ENCODE results near the gene FBXL7. TPM values are rescaled to one million over a fixed set of nuclear protein-coding genes. Genes with fewer than 3 reads are reported as not detected.

The FBXL7 gene
- total and polyA plus RNA-seq, 2 donors (not counting 3 experiments of a cell fraction or from before 2014, with no cell fraction given) = 23.5 to 32.2 TPM

- no peak overlapping the region for H3K4me3 ChIP-seq (replicated peaks in 1 of 3; ENCODE audit: insufficient read depth in 1 of 3, low read depth in 1 of 3, low read length in 3 of 3)
- peaks cover 16% of the 10 kb centered on the region for H3K4me1 ChIP-seq (ENCODE audit: control insufficient read depth, extremely low read depth, insufficient read depth, low read length)
- H2AFZ ChIP-seq (ENCODE audit: low read depth, low read length) = no peak overlapping the region
- no peak overlapping the region for H3K9ac ChIP-seq (replicated peaks; ENCODE audit: extremely low read depth, insufficient read depth, low read length)
- FAIRE-seq (no peak), DNase-seq (ENCODE audit: low read depth, low spot score) (no peak)
- CTCF ChIA-PET = no interaction called here
- no peaks in the 10 kb centered on the region for H4K20me1 ChIP-seq (replicated peaks; ENCODE audit: control insufficient read depth, extremely low read depth, insufficient read depth, low read length)
- H3K9me3 ChIP-seq (replicated peaks; ENCODE audit: control insufficient read depth, insufficient read depth, low read length) = no peaks in the 10 kb centered on the region
- TF ChIP-seq CTCF (IDR thresholded peaks at IDR 0.05; ENCODE audit: extremely low read depth in 1 of 2, insufficient read depth in 1 of 2, low read depth in 1 of 2, low read length in 2 of 2) (no peak), JUN (IDR thresholded peaks at IDR 0.05; ENCODE audit: borderline replicate concordance, insufficient read depth, insufficient read length, low read depth) (no peak), FOS (IDR thresholded peaks at IDR 0.05; ENCODE audit: borderline replicate concordance, insufficient read depth, low read length) (no peak), EZH2 (IDR thresholded peaks at IDR 0.05; ENCODE audit: borderline replicate concordance, low read depth, low read length, severe bottlenecking) (no peak), POLR2A (IDR thresholded peaks at IDR 0.05; ENCODE audit: low read depth, low read length) (no peak), POLR2AphosphoS5 (IDR thresholded peaks at IDR 0.05; ENCODE audit: insufficient read depth, low read depth, low read length) (no peak), GATA2 (IDR thresholded peaks at IDR 0.05; ENCODE audit: insufficient read depth, insufficient read length, low read depth, low read length) (no peak), MAX (IDR thresholded peaks at IDR 0.05; ENCODE audit: insufficient read depth, insufficient read length) (no peak), MYC (IDR thresholded peaks at IDR 0.05; ENCODE audit: low read depth, low read length) (no peak)
- no peak overlapping the region for H3K27ac ChIP-seq (ENCODE audit: insufficient read depth, low read depth, low read length)
- POLR2A ChIA-PET = no interaction called here
- dilution Hi-C loops (cut with MboI; ENCODE audit: extremely low pct_ligation_motif_present, low sequenced_read_pairs) = no loop called here
- H3K36me3 ChIP-seq (ENCODE audit: control insufficient read depth in 2 of 2, extremely low read depth in 1 of 2, insufficient read depth in 2 of 2, low read length in 2 of 2) = peaks cover 0 to 9% of the 10 kb centered on the region in 2 experiments
- H3K27me3 ChIP-seq (ENCODE audit: control insufficient read depth in 2 of 2, insufficient read depth in 2 of 2, low read length in 2 of 2) = no peaks in the 10 kb centered on the region
- no TSS peak for BruUV-seq (replicated peaks)
- no peak overlapping the region for H3K4me2 ChIP-seq (ENCODE audit: insufficient read depth, low read length)
- H3K9me1 ChIP-seq (replicated peaks; ENCODE audit: control insufficient read depth, extremely low read depth, insufficient read depth, low read length) = no peaks in the 10 kb centered on the region
- no peaks in the 10 kb centered on the region for H3K79me2 ChIP-seq (ENCODE audit: control insufficient read depth, insufficient read depth, low read length)
- intact Hi-C loops (cut with micrococcal nuclease) = loop anchor here (2.0 kb wide), 1 partner anchor 97 kb away; no protein-coding TSS in a partner anchor
These were observed 432.1 kb downstream of the FBXL7 start for GRCh38 chr5:15932066-15932465.

Measured in endothelial cell of umbilical vein (primary cell).